HG03520 (cell line): ENCODE data around the gene SLC1A7.

Source experiments
- ATAC-seq: cut with Tn5 transposase; IDR thresholded peaks from one replicate; pipeline ENCODE4 v1.9.1; 2021; ENCODE audit warnings: mild to moderate bottlenecking, moderate library complexity; ENCODE audit not compliant: unreplicated experiment

Gene SLC1A7

DNA sequence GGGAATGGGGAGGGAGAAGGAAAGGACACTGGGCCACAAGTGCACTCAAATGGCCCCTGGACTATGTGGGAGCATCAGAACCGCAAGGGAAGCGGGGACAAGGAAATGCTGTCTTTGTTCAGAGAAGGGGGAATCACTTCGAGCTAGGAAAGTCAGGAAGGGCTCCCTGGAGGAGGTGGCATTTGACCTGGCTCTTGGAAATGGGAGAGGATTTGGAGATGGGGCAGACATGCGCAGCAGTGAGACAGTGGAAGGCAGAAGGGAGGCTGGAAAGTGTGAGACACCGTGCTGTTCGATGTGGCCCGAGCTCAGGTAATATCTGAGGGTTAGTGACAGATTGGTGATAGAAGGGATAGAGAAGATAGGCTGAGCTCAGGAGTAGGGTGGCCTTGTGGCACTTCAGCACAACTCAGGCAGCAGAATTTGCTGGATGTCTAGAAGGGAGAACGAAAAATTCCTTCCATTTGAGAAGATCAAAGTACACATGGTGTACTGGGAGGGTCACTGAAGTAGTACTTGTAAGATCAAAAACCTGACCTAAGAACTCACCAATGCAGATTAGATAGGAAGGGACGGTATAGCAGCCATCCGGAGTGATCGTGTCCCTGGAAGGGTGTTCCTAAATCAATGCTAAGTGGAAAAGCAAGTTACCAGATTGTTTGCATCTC, 25.4 kb downstream of the SLC1A7 start:
- ATAC-seq = no peak

DNA sequence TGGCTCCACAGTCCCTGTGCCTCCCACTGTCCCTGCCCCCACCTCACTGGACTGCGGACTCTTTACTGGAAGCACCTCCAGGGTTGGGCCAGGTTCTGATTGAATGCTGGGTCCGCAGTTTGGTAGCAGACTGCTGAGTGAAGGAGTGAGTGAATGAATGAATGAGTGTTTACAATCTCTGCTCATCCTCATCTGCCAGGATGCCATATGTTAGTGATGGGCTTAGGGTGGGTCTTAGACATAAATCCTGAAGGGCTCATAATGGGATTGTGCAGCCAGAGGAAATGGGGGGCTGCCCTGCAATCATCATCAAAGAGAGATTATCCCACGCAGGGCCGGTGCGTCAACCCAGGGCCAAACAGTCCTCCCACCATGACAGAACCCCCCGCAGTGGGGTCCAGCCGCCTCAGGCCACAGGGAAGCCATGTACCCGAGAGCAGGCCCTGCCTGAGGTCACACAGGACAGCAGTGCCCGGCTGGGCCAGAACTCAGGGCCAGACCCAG, 26.1 kb downstream of the SLC1A7 start:
- no peak for ATAC-seq

GRCh38 chr1:53115403-53116306, 26.8 kb downstream of the SLC1A7 start:
- ATAC-seq = no peak

- ATAC-seq = no peak
Measured at GRCh38 chr1:53114581-53115400, 27.6 kb downstream of the SLC1A7 start.

DNA sequence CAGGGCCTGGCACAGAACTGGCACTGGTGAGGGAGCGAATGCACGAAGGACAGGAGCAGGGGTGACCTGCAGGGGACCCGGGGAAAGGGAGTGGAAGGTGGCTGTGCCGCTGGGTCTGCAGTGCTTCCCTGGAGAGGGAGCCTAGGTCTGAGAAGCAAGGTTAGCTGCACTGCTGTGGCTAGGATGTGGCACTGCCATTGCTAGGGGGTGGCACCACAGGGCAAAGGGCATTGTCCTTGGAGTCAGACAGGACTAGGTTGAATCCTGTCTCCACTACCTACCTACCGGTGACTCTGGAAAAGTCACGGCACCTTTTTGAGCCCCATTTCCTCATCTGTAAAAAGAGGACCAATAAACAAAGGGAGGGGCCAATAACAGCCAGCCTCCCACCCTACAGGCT, 28.3 kb downstream of the SLC1A7 start:
- ATAC-seq = no peak

DNA sequence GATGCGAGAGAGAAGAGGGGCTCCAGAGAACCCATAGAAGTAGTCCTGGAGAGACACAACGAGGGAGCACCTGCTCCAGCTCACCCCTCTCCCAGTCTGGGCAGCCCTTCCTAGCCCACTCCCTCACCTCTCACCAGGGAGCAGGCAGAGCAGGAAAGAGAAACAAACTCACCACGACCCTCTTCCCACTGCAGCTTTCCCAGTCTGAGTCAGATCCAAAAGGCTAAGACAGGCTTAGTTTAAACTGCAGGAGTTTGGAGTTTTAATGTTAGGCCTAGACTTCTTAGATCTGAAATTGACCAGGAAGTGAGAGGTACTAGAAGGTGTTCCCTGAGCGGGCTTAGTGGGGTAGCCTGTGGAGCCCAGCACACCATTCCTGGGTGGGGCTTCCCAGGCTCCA, 29.6 kb downstream of the SLC1A7 start:
- ATAC-seq = no peak

- no peak for ATAC-seq
Measured at GRCh38 chr1:53112271-53112774, 30.1 kb downstream of the SLC1A7 start.

- no peak for ATAC-seq
Measured at GRCh38 chr1:53111693-53112092, 30.7 kb downstream of the SLC1A7 start.

GRCh38 chr1:53111073-53111556, 31.3 kb downstream of the SLC1A7 start:
- no peak for ATAC-seq

GRCh38 chr1:53110370-53111072, 31.9 kb downstream of the SLC1A7 start:
- ATAC-seq = no peak

DNA sequence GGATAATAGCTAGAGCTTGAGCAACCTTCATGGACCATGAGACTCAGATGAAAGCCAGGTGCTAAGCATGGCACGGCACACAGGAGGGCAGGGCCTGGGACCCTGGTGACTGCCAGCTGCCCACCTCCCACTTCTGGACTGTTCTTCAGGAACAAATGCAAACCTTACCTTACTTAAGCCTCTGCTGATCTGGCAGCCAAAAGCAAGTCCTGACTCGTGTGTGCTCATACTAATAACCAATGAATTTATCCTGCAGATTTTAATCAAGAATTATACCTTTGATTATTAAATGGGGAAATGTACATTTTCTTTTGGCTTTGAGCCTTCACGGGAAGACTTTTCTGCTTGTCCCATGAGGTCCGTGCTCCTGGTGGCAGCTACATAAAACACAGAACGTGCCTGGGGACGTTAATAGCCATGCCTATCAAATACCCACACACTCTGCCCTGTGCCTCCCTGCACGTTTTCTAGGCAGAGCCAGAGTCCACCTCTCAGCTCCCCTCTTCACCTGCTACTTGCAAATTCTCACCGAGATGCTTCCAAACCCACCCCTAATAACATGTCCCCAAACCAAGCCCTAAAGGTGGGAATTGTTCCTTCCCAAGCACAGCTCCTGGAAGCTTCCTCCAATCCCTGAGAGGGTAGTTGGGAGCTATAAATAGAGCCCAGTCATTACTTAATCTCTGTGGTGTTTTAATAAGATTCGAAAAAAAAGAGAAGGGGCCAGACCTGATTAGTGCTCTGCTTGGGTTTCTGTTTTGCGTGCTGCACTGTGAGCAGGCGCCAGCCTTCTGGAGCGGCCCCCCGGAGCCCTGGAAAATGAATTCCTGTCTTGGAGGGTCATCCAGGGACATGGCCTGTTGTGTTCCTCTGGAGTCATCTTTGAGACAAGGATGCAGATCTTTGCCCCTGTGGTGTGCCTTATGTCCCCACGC, 33.5 kb downstream of the SLC1A7 start:
- ATAC-seq = no peak

GRCh38 chr1:53107570-53108322, 34.7 kb downstream of the SLC1A7 start:
- ATAC-seq = no peak

DNA sequence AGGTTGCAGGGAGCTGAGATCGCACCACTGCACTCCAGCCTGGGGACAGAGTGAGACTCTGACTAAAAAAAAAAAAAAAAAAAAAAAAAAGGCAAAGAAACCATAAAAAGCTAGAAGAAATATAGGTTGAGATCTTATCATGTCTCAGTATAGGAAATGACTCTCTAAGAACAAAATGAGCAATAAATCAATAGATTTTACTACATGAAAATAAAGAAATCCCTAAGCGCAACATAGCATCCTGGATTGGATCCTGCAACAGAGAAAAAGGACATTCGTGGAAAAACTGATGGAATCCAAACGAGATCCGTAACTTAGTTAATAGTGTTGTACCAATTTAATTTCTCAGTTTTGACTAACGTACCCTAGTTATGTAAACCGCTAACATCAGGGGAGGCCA, 35.3 kb downstream of the SLC1A7 start:
- no peak for ATAC-seq

DNA sequence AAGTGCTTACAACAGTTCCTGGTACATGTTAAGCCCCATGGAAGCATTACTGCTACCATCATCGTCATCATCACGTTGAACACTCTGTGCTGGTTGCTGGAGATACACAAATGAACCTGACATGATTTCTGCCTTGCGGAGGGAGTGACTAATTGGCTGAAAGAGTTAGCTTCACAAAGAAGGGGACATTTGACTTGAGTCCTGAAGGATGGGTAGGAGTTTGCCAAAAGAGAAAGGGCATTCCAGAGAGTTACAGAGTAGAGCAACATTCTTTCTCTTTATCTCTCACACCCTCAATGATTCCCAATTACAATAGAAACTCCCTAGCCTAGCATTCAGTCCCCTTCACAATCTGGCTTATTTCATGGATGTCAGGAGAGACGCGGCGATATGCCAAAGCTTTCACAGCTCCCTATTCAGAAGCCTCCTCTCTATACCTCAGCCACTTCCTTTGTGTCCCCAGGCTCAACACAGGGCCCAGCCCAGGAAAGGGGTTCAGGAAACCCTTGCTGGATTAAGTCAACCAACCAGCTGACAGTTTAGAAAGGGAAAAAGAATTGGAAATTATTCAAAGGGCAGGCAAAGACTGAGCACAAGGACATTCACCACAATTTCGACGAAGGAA, 38.0 kb downstream of the SLC1A7 start:
- ATAC-seq = no peak

GRCh38 chr1:53094533-53094919, 47.9 kb downstream of the SLC1A7 start:
- no peak for ATAC-seq

DNA sequence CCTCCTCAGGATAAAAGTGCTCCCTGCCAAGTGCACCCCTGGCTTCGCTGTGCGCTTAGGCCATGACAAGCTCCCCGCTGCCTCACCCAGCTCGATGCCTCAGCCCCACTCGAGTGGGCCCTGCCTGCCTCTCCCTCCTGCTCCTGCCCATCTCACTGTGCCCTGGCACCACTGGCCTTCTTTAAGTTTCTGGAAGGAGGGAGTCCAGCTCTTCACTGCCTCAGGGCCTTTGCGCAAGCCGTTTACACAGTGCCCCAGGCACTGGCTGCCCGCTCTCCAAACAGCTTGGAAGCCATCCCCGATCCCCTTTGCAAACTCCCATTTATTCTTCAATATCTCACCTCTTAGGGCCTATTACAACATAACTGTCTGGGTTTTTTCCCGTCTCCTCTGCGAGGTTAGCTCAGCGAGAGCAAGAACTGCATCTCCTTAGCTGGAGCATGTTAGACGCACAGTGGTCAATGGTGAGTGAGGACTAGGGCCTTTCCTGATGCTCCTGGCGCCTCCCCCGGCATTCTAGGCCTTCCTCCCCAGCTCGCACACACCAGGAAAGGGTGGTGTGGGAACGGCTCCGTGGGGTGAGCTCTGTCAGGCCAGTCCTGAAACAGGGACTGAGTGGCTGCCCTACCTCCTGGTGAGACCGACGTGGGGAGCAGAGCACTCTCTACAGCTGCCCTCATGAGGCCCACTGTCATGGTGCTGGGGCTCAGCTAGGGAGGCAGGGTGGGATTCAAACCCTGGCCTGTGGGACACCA, 48.5 kb downstream of the SLC1A7 start:
- ATAC-seq = no peak

GRCh38 chr1:53093451-53093754, 49.0 kb downstream of the SLC1A7 start:
- ATAC-seq = no peak
